H1 (cell line): Measurements from ENCODE around the gene SLC35G6. TPM values are rescaled to one million over a fixed set of nuclear protein-coding genes. Genes with fewer than 3 reads are reported as not detected.

ENCODE experiments used
- CEBPB ChIP-seq: IDR thresholded peaks from 2 replicates; pipeline ENCODE4 v1.6.1; 2012; ENCODE audit warnings: low read depth, low read length
- CHD7 ChIP-seq: fragments of 300-600 bp; sonication (generic); IDR thresholded peaks from 2 replicates; pipeline ENCODE4 v1.7.1; 2012; ENCODE audit warnings: low read length, moderate library complexity, mild to moderate bottlenecking, inconsistent platforms; ENCODE audit not compliant: insufficient replicate concordance
- FOSL1 ChIP-seq: IDR thresholded peaks from 2 replicates; pipeline ENCODE4 v1.6.1; 2011; ENCODE audit warnings: mild to moderate bottlenecking, low read depth, low read length, moderate library complexity; ENCODE audit not compliant: insufficient read depth
- GTF2F1 ChIP-seq: IDR thresholded peaks from 2 replicates; pipeline ENCODE4 v1.6.1; 2012; ENCODE audit warnings: low read depth, low read length, improper control_type of control experiment, borderline replicate concordance
- JUND ChIP-seq: IDR thresholded peaks from 2 replicates; pipeline ENCODE4 v1.6.1; 2011; ENCODE audit warnings: mild to moderate bottlenecking, improper control_type of control experiment, low read length
- SUZ12 ChIP-seq: fragments of 200-600 bp; sonication (generic); IDR thresholded peaks from 2 replicates; pipeline ENCODE4 v1.6.1; 2012; ENCODE audit warnings: mild to moderate bottlenecking, inconsistent platforms, low read length, moderate library complexity, mixed read lengths
- TEAD4 ChIP-seq: IDR thresholded peaks from 2 replicates; pipeline ENCODE4 v1.6.1; 2012; ENCODE audit warnings: low read depth, low read length, inconsistent platforms, mixed read lengths
- polyA plus RNA-seq, 7 experiments: library from polyadenylated mRNA; depleted of rRNA in 3 of 7; stranded (reverse) in 5 of 7; unstranded in 2 of 7; fragments of >200 nt in 5 of 7; fragments of 200-250 nt in 2 of 7; gene quantifications; 1 replicate in 5 of 7; 2 replicates in 1 of 7; 4 replicates in 1 of 7; pipeline versions ENCODE4 v1.2.1 to v1.2.3, GENCODE V29; 2011 to 2013; ENCODE audit warnings: missing spikeins in 2 of 7, mixed read lengths in 2 of 7
- total RNA-seq: library from RNA; stranded (reverse); fragmentation: NEBNext Ultra II Directional; extraction: Animal tissue kit (Norgen Biotek cat#: 25700); gene quantifications from 2 replicates; pipeline ENCODE4 v1.2.1, GENCODE V29; 2021

Gene SLC35G6
- total and polyA plus RNA-seq, 2 of the 8 experiments (the other 6 are each of a cell fraction or from before 2014, with no cell fraction given) = 0.05 TPM; not detected in 1

- TF ChIP-seq CHD7 = no peak
- no peak for TF ChIP-seq FOSL1
- TF ChIP-seq SUZ12 = no peak
- no peak for TF ChIP-seq TEAD4
- TF ChIP-seq JUND = no peak
- no peak for TF ChIP-seq CEBPB
- TF ChIP-seq GTF2F1 = no peak
These were observed 10.3 kb downstream of the SLC35G6 start (continued) for GRCh38 chr17:7491583-7491982.
